IMR-90 (cell line): Measurements from ENCODE around the gene FAM110D. TPM values are rescaled to one million over a fixed set of nuclear protein-coding genes. Genes with fewer than 3 reads are reported as not detected.

Experiments used
- ATAC-seq: fragments of 200-7000 bp; cut with Tn5 transposase; 2 replicates; pipeline ENCODE4 v1.9.1; 2020; ENCODE audit warnings: low read depth, mild to moderate bottlenecking, moderate library complexity
- BruUV-seq: library from RNA; stranded (reverse); fragments of 400-500 nt; replicated peaks from 2 replicates; lab custom pipeline; 2021; lab: Mats Ljungman, UMichigan
- CTCF ChIA-PET: fragments of 300-600 bp; formaldehyde crosslinking; extraction: SDS; loops from one replicate; lab custom pipeline; 2021; ENCODE audit warnings: antibody characterized with exemption; lab: Yijun Ruan, JAX
- POLR2A ChIA-PET: fragments of 300-600 bp; sonication (Branson Sonifier 250); formaldehyde crosslinking; loops from one replicate; lab custom pipeline; 2022; ENCODE audit warnings: antibody characterized with exemption; ENCODE audit not compliant: unreplicated experiment; lab: Charles Lee
- DNase-seq: peaks from one replicate; pipeline ENCODE4 v3.0.0; 2013
- H2AFZ ChIP-seq: replicated peaks from 2 replicates; pipeline ENCODE3; 2013; ENCODE audit warnings: low read length, mild to moderate bottlenecking; ENCODE audit not compliant: poor library complexity
- H2AK5ac ChIP-seq: 2 replicates; pipeline ENCODE4 v1.6.1; 2013; ENCODE audit warnings: low read depth, low read length, inconsistent platforms
- H2AK9ac ChIP-seq: replicated peaks from 2 replicates; pipeline ENCODE3; 2013; ENCODE audit warnings: mild to moderate bottlenecking, low read depth, low read length, moderate library complexity; ENCODE audit not compliant: poor library complexity
- H2BK120ac ChIP-seq: 2 replicates; pipeline ENCODE4 v1.6.1; 2013; ENCODE audit warnings: low read depth, low read length, inconsistent platforms
- H2BK15ac ChIP-seq: 3 replicates; pipeline ENCODE4 v1.6.1; 2013; ENCODE audit warnings: low read depth, low read length, inconsistent platforms
- H2BK20ac ChIP-seq: 2 replicates; pipeline ENCODE4 v1.6.1; 2013; ENCODE audit warnings: low read depth, mild to moderate bottlenecking, inconsistent platforms, low read length, moderate library complexity
- H2BK5ac ChIP-seq: 2 replicates; pipeline ENCODE4 v1.6.1; 2013; ENCODE audit warnings: mild to moderate bottlenecking, low read depth, low read length, inconsistent platforms; ENCODE audit not compliant: poor library complexity, severe bottlenecking
- H3K14ac ChIP-seq: replicated peaks from 2 replicates; pipeline ENCODE4 v1.6.1; 2013; ENCODE audit warnings: low read depth, low read length, inconsistent platforms
- H3K18ac ChIP-seq: 2 replicates; pipeline ENCODE4 v1.6.1; 2013; ENCODE audit warnings: low read depth, low read length, control low read depth
- H3K23ac ChIP-seq: 2 replicates; pipeline ENCODE4 v1.6.1; 2013; ENCODE audit warnings: low read depth, low read length, inconsistent platforms
- H3K27ac ChIP-seq: 2 replicates; pipeline ENCODE4 v1.5.1; 2013; ENCODE audit warnings: mild to moderate bottlenecking, control low read depth, low read length; ENCODE audit not compliant: insufficient read depth
- H3K27me3 ChIP-seq: 2 replicates; pipeline ENCODE4 v1.6.1; 2013; ENCODE audit warnings: low read length; ENCODE audit not compliant: control insufficient read depth, insufficient read depth
- H3K36me3 ChIP-seq: 2 replicates; pipeline ENCODE4 v1.6.1; 2013; ENCODE audit warnings: low read length, mixed read lengths; ENCODE audit not compliant: control insufficient read depth, insufficient read depth
- H3K4ac ChIP-seq: 2 replicates; pipeline ENCODE4 v1.6.1; 2013; ENCODE audit warnings: low read depth, low read length, inconsistent platforms
- H3K4me1 ChIP-seq: 2 replicates; pipeline ENCODE4 v1.6.1; 2013; ENCODE audit warnings: low read length, mixed read lengths; ENCODE audit not compliant: control insufficient read depth, insufficient read depth
- H3K4me2 ChIP-seq: 2 replicates; pipeline ENCODE4 v1.6.1; 2013; ENCODE audit warnings: low read depth, mild to moderate bottlenecking, control low read depth, low read length, moderate library complexity
- H3K4me3 ChIP-seq: 2 replicates; pipeline ENCODE4 v1.5.1; 2013; ENCODE audit warnings: low read depth, mild to moderate bottlenecking, control low read depth, low read length, moderate library complexity; ENCODE audit not compliant: insufficient read depth
- H3K56ac ChIP-seq: 2 replicates; pipeline ENCODE4 v1.6.1; 2013; ENCODE audit warnings: low read length, inconsistent platforms; ENCODE audit not compliant: insufficient read depth; ENCODE audit errors: extremely low read depth
- H3K79me1 ChIP-seq, 2 experiments: 2 replicates each; pipeline ENCODE4 v1.6.1; 2013; ENCODE audit warnings: low read length in 2 of 2, inconsistent platforms in 1 of 2, low read depth in 1 of 2
- H3K9ac ChIP-seq: 2 replicates; pipeline ENCODE4 v1.6.1; 2013; ENCODE audit warnings: low read depth, low read length, control low read depth
- H3K9me1 ChIP-seq: 2 replicates; pipeline ENCODE4 v1.6.1; 2013; ENCODE audit warnings: low read length, inconsistent platforms; ENCODE audit not compliant: insufficient read depth
- H3K9me3 ChIP-seq: 2 replicates; pipeline ENCODE4 v1.6.1; 2013; ENCODE audit warnings: low read length; ENCODE audit not compliant: control insufficient read depth, insufficient read depth
- H4K20me1 ChIP-seq: 2 replicates; pipeline ENCODE4 v1.6.1; 2013; ENCODE audit warnings: low read length, inconsistent platforms; ENCODE audit not compliant: insufficient read depth
- H4K5ac ChIP-seq: 2 replicates; pipeline ENCODE4 v1.6.1; 2013; ENCODE audit warnings: mild to moderate bottlenecking, low read depth, low read length, control low read depth
- H4K8ac ChIP-seq, 2 experiments: 2 replicates each; pipeline ENCODE4 v1.6.1; 2013; ENCODE audit warnings: low read depth in 2 of 2, low read length in 2 of 2, control low read depth in 1 of 2, inconsistent platforms in 1 of 2
- H4K91ac ChIP-seq: 2 replicates; pipeline ENCODE4 v1.6.1; 2013; ENCODE audit warnings: low read depth, low read length, inconsistent platforms; ENCODE audit not compliant: insufficient read depth
- BHLHE40 ChIP-seq: fragments of 150-350 bp; IDR thresholded peaks from 2 replicates; pipeline ENCODE4 v1.6.1; 2016; ENCODE audit warnings: mild to moderate bottlenecking, low read depth, low read length
- CEBPB ChIP-seq: IDR thresholded peaks from 2 replicates; pipeline ENCODE4 v1.6.1; 2012; ENCODE audit warnings: low read depth, low read length, improper control_type of control experiment
- CHD1 ChIP-seq: IDR thresholded peaks from 2 replicates; pipeline ENCODE4 v1.6.1; 2012; ENCODE audit warnings: low read depth, low read length, improper control_type of control experiment
- CTCF ChIP-seq: conservative IDR thresholded peaks from 2 replicates; pipeline ENCODE4 v1.5.1; 2012; ENCODE audit warnings: mild to moderate bottlenecking, low read depth, low read length, improper control_type of control experiment
- FOS ChIP-seq: fragments of 150-350 bp; IDR thresholded peaks from 2 replicates; pipeline ENCODE4 v1.6.1; 2016; ENCODE audit warnings: low read depth, low read length
- MAFK ChIP-seq: IDR thresholded peaks from 2 replicates; pipeline ENCODE4 v1.6.1; 2012; ENCODE audit warnings: low read depth, low read length, improper control_type of control experiment
- MAZ ChIP-seq: IDR thresholded peaks from 2 replicates; pipeline ENCODE4 v1.6.1; 2012; ENCODE audit warnings: low read depth, mild to moderate bottlenecking, low read length, improper control_type of control experiment, moderate library complexity, borderline replicate concordance
- MXI1 ChIP-seq: IDR thresholded peaks from 2 replicates; pipeline ENCODE4 v1.6.1; 2012; ENCODE audit warnings: low read depth, mild to moderate bottlenecking, low read length, moderate library complexity, borderline replicate concordance
- NFE2L2 ChIP-seq: fragments of 150-350 bp; IDR thresholded peaks from 2 replicates; pipeline ENCODE4 v1.6.1; 2016; ENCODE audit warnings: low read depth, mild to moderate bottlenecking, low read length
- POLR2A ChIP-seq: IDR thresholded peaks from 2 replicates; pipeline ENCODE4 v1.6.1; 2012; ENCODE audit warnings: mild to moderate bottlenecking, low read depth, low read length
- RAD21 ChIP-seq: IDR thresholded peaks from 2 replicates; pipeline ENCODE4 v1.6.1; 2012; ENCODE audit warnings: low read length, improper control_type of control experiment
- RCOR1 ChIP-seq: IDR thresholded peaks from 2 replicates; pipeline ENCODE4 v1.6.1; 2012; ENCODE audit warnings: mild to moderate bottlenecking, low read length, improper control_type of control experiment; ENCODE audit not compliant: insufficient replicate concordance
- WGBS, 2 experiments: methylation state at CpG; one replicate each; pipeline versions ENCODE4 v1.1.5 to v1.1.7; 2013; ENCODE audit warnings: missing lambda C conversion rate in 2 of 2; ENCODE audit not compliant: insufficient read length in 1 of 2; ENCODE audit errors: extremely low coverage in 2 of 2; 5-methylcytosine and 5-hydroxymethylcytosine counted together
- dilution Hi-C: fragments of 300-500 bp; cut with HindIII; formaldehyde crosslinking; loops from one replicate; pipeline ENCODE4 v1.14.3; 2018; ENCODE audit warnings: low sequenced_read_pairs; ENCODE audit not compliant: unreplicated experiment
- in situ Hi-C: fragments of 300-500 bp; cut with MboI; formaldehyde crosslinking; loops from 3 replicates; pipeline ENCODE4 v1.14.3; 2019; ENCODE audit warnings: low sequenced_read_pairs, inconsistent platforms, mixed read lengths
- intact Hi-C: fragments of 100-400 bp; cut with micrococcal nuclease; formaldehyde crosslinking; loops from 2 replicates; pipeline ENCODE4 v1.10.0; 2022
- polyA plus RNA-seq, 3 experiments: library from polyadenylated mRNA; depleted of rRNA; stranded (reverse); fragments of >200 nt; gene quantifications; 2 replicates each; pipeline ENCODE4 v1.2.3, GENCODE V29; 2012; ENCODE audit warnings: low replicate concordance in 1 of 3
- total RNA-seq: library from RNA; depleted of rRNA; stranded (reverse); fragments of >200 nt; gene quantifications from 2 replicates; pipeline ENCODE4 v1.2.3, GENCODE V29; 2012

The FAM110D gene
- total and polyA plus RNA-seq, 2 of the 4 experiments (the other 2 are of a cell fraction), result not detected

- TF ChIP-seq CEBPB, result no peak
- no peak for TF ChIP-seq CHD1
- TF ChIP-seq MXI1, result no peak
- no peak for TF ChIP-seq POLR2A
- TF ChIP-seq MAFK, result no peak
- no peak for TF ChIP-seq MAZ
- no peak for TF ChIP-seq RAD21
- TF ChIP-seq CTCF, result no peak
- TF ChIP-seq FOS, result no peak
- no peak for TF ChIP-seq NFE2L2
- no peak for TF ChIP-seq RCOR1
- TF ChIP-seq BHLHE40, result no peak
Measured at GRCh38 chr1:26212726-26213125, 53.8 kb downstream of the FAM110D start.

More at GRCh38 chr1:26212726-26213125, 53.8 kb downstream of the FAM110D start:
- Histone ChIP-seq H3K27ac (no peak overlapping the region), H2AK5ac (no peak overlapping the region), H3K23ac (no peak overlapping the region), H3K4me3 (no peak overlapping the region), H3K9me1 (no peaks in the 10 kb centered on the region), H2BK20ac (no peak overlapping the region), H3K4me1 (no peaks in the 10 kb centered on the region), H4K91ac (no peak overlapping the region), H3K14ac (no peak overlapping the region), H4K20me1 (no peaks in the 10 kb centered on the region), H3K9ac (no peak overlapping the region), H2BK15ac (no peak overlapping the region), H3K18ac (no peak overlapping the region), H4K8ac (no peak overlapping the region), H2AK9ac (no peak overlapping the region), H3K79me1 (no peaks in the 10 kb centered on the region), H3K36me3 (no peaks in the 10 kb centered on the region), H3K4me2 (no peak overlapping the region), H3K9me3 (no peaks in the 10 kb centered on the region), H2BK120ac (no peak overlapping the region), H3K56ac (no peak overlapping the region), H2AFZ (no peak overlapping the region), H3K4ac (no peak overlapping the region), H4K5ac (no peak overlapping the region), H3K27me3 (peaks cover 38% of the 10 kb centered on the region), H2BK5ac (no peak overlapping the region)
- no CpG with 5 or more reads among the region's 5 CpGs for WGBS, 2 experiments
- ChIA-PET CTCF (interaction anchor here (1.0 kb wide), 2 partner anchors 10 to 21 kb away, joined by 3 to 7 read pairs; partner anchors contain the start of gene CEP85), POLR2A (no interaction called here)
- DNase-seq, result no peak
- in situ Hi-C loops, result no loop called here
- intact Hi-C loops, result no loop called here
- dilution Hi-C loops, result no loop called here
- BruUV-seq, result no TSS peak
- ATAC-seq, result no peak
